ENCODE data around the gene SNAPC2. TPM values are rescaled to one million over a fixed set of nuclear protein-coding genes. Genes with fewer than 3 reads are reported as not detected.

The SNAPC2 gene
- total RNA-seq, 1 experiment from 2014 or later: 24.1 TPM

DNA sequence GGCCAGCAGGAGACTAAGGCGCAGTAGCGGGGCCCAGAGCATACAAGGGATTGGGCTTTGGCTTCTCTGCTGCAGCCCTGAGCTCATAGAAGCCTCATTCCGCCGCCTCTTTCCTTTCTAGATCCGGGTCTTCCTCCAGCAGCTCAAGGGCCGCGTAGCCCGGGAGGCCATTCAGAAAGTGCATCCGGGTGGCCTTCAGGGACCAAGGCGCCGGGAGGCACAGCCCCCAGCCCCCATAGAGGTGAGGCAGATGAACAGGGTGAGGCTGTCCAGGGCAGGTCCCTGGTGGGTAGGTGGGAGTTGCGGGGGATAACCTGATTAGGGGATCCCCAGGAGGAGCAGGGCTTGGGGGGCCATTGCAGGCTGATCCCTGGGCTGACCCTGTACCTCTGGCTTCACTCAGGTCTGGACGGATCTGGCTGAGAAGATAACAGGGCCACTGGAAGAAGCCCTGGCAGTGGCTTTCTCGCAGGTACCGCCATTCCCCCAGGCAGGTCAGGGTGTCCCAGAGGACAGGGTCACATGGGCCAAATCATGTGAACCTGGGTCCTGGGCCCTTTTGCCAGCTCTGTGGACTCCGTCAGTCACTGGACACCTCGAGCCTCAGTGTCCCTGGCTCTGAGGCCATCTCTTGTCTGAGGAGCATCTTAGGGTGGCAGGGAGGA lies 1.3 kb downstream of the SNAPC2 start:
- no TSS peak for BruUV-seq (replicated peaks)
- Mint-ChIP-seq H3K27ac (ENCODE audit: low read depth, unreplicated experiment) (peak overlapping the region; percentile 55), H3K36me3 (ENCODE audit: insufficient read depth, unreplicated experiment) (peaks cover 34% of the 10 kb centered on the region)

DNA sequence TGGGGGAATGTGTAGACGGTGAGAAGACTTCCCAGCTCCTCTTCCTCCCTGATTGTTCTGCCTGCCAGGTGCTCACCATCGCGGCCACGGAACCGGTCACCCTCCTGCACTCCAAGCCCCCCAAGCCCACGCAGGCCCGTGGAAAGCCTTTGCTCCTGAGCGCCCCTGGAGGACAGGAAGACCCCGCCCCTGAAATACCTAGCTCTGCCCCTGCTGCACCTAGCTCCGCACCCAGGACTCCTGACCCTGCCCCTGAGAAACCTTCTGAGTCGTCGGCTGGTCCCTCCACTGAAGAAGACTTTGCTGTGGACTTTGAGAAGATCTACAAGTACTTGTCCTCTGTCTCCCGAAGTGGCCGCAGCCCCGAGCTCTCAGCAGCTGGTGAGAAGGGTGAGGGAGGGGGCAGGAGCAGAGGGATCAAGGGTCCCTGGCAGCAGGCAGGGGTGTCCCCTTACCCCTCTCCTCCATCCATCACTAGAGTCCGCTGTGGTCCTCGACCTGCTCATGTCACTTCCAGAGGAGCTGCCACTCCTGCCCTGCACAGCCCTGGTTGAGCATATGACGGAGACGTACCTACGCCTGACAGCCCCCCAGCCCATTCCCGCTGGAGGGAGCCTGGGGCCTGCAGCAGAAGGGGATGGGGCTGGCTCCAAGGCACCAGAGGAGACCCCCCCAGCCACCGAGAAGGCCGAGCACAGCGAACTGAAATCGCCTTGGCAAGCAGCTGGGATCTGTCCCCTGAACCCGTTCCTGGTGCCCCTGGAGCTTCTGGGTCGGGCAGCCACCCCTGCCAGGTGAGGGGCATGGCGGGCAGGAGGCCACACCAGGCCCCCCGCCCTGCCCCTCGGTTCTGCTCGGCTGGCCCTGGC lies 2.1 kb downstream of the SNAPC2 start:
- no peaks in the 10 kb centered on the region for H3K27me3 Mint-ChIP-seq (ENCODE audit: insufficient read depth, unreplicated experiment)
- peaks cover 37% of the 10 kb centered on the region for H3K36me3 Mint-ChIP-seq (ENCODE audit: insufficient read depth, unreplicated experiment)
- DNase-seq (ENCODE audit: unreplicated experiment): no peak
- no TSS peak for BruUV-seq (replicated peaks)
- intact Hi-C loops (cut with micrococcal nuclease): loop anchor here (5.0 kb wide), 1 partner anchor 55 kb away; no protein-coding TSS in a partner anchor
- H3K4me3 Mint-ChIP-seq (ENCODE audit: unreplicated experiment): peak overlapping the region; percentile 88
- no peaks in the 10 kb centered on the region for H3K9me3 Mint-ChIP-seq (ENCODE audit: unreplicated experiment)
- TF ChIP-seq, protein P1, sequence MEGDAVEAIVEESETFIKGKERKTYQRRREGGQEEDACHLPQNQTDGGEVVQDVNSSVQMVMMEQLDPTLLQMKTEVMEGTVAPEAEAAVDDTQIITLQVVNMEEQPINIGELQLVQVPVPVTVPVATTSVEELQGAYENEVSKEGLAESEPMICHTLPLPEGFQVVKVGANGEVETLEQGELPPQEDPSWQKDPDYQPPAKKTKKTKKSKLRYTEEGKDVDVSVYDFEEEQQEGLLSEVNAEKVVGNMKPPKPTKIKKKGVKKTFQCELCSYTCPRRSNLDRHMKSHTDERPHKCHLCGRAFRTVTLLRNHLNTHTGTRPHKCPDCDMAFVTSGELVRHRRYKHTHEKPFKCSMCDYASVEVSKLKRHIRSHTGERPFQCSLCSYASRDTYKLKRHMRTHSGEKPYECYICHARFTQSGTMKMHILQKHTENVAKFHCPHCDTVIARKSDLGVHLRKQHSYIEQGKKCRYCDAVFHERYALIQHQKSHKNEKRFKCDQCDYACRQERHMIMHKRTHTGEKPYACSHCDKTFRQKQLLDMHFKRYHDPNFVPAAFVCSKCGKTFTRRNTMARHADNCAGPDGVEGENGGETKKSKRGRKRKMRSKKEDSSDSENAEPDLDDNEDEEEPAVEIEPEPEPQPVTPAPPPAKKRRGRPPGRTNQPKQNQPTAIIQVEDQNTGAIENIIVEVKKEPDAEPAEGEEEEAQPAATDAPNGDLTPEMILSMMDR (IDR thresholded peaks at IDR 0.05; ENCODE audit: unreplicated experiment): no peak
- peak overlapping the region; percentile 39 for H3K27ac Mint-ChIP-seq (ENCODE audit: low read depth, unreplicated experiment)
- ChIA-PET POLR2A (interaction anchor here (0.5 to 2.4 kb wide), 3 partner anchors 53 to 82 kb away, joined by 3 to 22 read pairs (median 3); no protein-coding TSS in a partner anchor), CTCF (interaction anchor here (0.5 to 3.6 kb wide), 9 partner anchors 14 to 310 kb away, joined by 3 to 15 read pairs (median 4); partner anchors contain the start of genes LRRC8E and MAP2K7)
- peaks cover 19% of the 10 kb centered on the region for H3K4me1 Mint-ChIP-seq (ENCODE audit: insufficient read depth, unreplicated experiment)

More for the DNA sequence above, 1.3 kb downstream of the SNAPC2 start:
- no peaks in the 10 kb centered on the region for H3K9me3 Mint-ChIP-seq (ENCODE audit: unreplicated experiment)
- peaks cover 19% of the 10 kb centered on the region for H3K4me1 Mint-ChIP-seq (ENCODE audit: insufficient read depth, unreplicated experiment)
- TF ChIP-seq, protein P1 (IDR thresholded peaks at IDR 0.05; ENCODE audit: unreplicated experiment): no peak
- CTCF ChIA-PET: interaction anchor here (0.8 to 3.6 kb wide), 8 partner anchors 7 to 69 kb away, joined by 3 to 15 read pairs (median 4); partner anchors contain the start of genes LRRC8E, MAP2K7 and TIMM44
- intact Hi-C loops (cut with micrococcal nuclease): loop anchor here (5.0 kb wide), 1 partner anchor 54 kb away; no protein-coding TSS in a partner anchor
- POLR2A ChIA-PET: interaction anchor here (0.6 to 2.5 kb wide), 8 partner anchors 9 to 75 kb away, joined by 3 to 61 read pairs (median 14); partner anchors contain the start of genes LRRC8E, MAP2K7 and TIMM44
- H3K4me3 Mint-ChIP-seq (ENCODE audit: unreplicated experiment): peak overlapping the region; percentile 88
- no peak for DNase-seq (ENCODE audit: unreplicated experiment)
- H3K27me3 Mint-ChIP-seq (ENCODE audit: insufficient read depth, unreplicated experiment): no peaks in the 10 kb centered on the region

DNA sequence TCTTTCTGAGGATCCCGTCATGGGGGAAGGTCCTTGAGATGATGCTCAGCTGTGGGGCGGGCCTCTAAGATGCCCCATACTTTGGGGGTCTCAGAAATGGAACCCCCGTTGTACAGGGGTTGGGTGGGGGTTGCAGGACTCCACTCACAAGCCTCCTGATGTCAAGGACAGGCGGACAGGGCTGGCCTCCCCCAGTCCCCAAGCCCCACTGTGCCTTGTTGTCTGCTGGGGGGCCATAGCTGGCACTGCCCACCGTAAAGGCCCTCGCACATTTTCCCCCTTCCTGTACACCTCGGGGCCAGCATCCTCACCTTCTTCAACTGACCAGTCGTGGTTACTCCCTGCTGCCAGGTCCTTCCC lies 2.7 kb downstream of the SNAPC2 start:
- peaks cover 19% of the 10 kb centered on the region for H3K4me1 Mint-ChIP-seq (ENCODE audit: insufficient read depth, unreplicated experiment)
- peaks cover 37% of the 10 kb centered on the region for H3K36me3 Mint-ChIP-seq (ENCODE audit: insufficient read depth, unreplicated experiment)
- no peak overlapping the region for H3K27ac Mint-ChIP-seq (ENCODE audit: low read depth, unreplicated experiment)
- H3K27me3 Mint-ChIP-seq (ENCODE audit: insufficient read depth, unreplicated experiment): no peaks in the 10 kb centered on the region
- ChIA-PET CTCF (interaction anchor here (0.5 to 3.6 kb wide), 7 partner anchors 14 to 310 kb away, joined by 3 to 15 read pairs (median 4); partner anchors contain the start of gene LRRC8E), POLR2A (interaction anchor here (0.7 kb wide), 1 partner anchor 82 kb away, joined by 3 read pairs; no protein-coding TSS in a partner anchor)
- no peak for DNase-seq (ENCODE audit: unreplicated experiment)
- TF ChIP-seq, protein P1 (IDR thresholded peaks at IDR 0.05; ENCODE audit: unreplicated experiment): no peak
- intact Hi-C loops (cut with micrococcal nuclease): loop anchor here (5.0 kb wide), 1 partner anchor 56 kb away; no protein-coding TSS in a partner anchor
- BruUV-seq (replicated peaks): no TSS peak
- no peak overlapping the region for H3K4me3 Mint-ChIP-seq (ENCODE audit: unreplicated experiment)
- H3K9me3 Mint-ChIP-seq (ENCODE audit: unreplicated experiment): no peaks in the 10 kb centered on the region

Measured in MCF 10A (cell line).